COLO668 (cell line): ENCODE measurements around the gene MRPL28.
A peak's percentile ranks its signal among the peaks of the same experiment; 100 is the strongest.
"Not testable (repeated sequence)": the region's sequence is repeated elsewhere in the genome, so short reads cannot be mapped to it uniquely, and the experiment has no call there.

ENCODE experiments used
- DNase-seq: peaks from one replicate; lab custom pipeline; 2025; ENCODE audit not compliant: unreplicated experiment; lab: John Stamatoyannopoulos, UW

The MRPL28 gene

DNA sequence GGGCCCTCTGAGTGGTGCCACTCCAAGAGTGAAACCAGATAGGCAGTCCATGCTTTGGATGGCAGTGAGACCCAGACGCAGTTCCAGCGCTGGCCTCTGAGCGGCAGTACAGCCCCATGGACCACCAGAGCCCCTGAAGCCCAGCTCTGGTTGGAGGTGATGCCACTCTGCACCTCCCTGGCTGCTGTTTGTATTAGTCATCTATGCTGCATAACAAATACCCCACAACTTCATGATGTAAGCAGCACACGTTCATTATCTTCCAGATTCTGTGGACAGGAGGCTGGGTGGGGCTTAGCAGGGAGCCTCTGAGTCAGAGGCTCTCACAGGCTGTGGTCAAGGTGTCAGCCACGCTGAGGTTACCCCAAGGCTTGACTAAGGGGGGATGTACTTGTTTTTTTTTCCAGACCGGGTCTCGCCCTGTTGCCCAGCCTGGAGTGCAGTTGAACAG is 21.6 kb upstream of the MRPL28 start:
- peak; percentile 65 for DNase-seq

DNA sequence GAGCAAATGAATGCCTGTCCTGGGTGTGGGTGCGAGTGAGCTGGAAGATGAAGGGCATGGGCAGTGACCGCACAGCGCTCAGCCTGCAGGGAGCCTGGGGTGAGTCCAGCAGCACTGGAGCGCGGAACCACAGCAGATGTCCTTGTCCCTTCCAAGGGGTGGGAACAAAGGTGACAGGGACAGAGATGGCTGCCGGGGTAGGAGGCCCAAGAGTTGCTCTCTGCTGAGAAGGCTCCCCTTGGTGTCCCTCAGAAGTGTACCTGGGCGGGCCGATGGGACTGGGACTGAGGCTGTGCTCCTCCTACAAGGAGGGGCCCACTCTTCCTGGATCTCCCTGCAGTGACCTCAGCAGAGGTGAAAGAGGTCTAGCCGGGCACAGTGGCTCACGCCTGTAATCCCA is 19.0 kb upstream of the MRPL28 start:
- DNase-seq, result no peak

DNA sequence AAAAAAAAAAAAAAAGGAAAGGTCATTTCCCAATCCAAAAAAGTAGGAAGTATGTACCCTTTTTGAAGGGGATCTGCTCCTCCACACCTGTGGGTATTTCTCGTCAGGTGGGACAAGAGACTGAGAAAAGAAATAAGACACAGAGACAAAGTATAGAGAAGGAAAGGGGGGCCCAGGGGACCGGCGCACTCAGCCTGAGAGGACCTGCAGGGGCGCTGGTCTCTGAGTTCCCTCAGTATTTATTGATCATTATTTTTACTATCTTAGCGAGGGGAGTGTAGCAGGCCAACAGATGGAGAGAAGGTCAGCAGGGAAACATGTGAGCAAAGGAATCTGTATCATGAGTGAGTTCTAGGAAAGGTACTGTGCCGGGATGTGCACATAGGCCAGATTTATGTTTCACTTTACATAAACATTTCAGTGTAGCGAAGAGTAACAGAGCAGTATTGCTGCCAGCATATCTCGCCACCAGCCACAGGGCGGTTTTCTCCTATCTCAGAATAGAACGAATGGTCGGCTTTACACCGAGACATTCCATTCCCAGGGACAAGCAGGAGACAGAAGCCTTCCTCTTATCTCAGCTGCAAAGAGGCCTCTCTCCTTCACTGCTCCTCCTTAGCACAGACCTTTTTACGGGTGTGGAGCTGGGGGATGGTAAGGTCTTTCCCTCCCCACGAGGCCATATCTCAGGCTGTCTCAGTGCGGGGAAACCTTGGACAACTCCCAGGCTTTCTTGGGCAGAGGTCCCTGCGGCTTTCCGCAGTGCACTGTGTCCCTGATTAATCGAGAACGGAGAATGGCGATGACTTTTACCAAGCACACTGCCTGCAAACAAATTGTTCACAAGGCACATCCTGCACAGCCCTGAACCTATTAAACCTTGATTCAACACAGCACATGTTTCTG is 17.7 kb upstream of the MRPL28 start:
- not testable (repeated sequence) for DNase-seq

DNA sequence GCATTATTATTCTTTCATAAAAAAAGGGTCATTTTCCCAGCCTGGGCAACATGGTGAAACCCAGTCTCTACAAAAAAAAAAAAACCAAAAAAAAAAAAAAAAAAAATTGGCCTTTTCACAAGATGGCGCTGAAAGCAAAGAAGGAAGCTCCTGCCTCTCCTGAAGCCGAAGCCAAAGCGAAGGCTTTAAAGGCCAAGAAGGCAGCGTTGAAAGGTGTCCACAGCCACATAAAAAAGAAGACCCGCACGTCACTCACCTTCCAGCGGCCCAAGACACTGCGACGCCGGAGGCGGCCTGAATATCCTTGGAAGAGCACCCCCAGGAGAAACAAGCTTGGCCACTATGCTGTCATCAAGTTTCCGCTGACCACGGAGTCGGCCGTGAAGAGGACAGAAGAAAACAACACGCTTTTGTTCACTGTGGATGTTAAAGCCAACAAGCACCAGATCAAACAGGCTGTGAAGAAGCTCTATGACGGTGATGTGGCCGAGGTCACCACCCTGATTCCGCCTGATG is 16.4 kb upstream of the MRPL28 start:
- DNase-seq, result no peak

DNA sequence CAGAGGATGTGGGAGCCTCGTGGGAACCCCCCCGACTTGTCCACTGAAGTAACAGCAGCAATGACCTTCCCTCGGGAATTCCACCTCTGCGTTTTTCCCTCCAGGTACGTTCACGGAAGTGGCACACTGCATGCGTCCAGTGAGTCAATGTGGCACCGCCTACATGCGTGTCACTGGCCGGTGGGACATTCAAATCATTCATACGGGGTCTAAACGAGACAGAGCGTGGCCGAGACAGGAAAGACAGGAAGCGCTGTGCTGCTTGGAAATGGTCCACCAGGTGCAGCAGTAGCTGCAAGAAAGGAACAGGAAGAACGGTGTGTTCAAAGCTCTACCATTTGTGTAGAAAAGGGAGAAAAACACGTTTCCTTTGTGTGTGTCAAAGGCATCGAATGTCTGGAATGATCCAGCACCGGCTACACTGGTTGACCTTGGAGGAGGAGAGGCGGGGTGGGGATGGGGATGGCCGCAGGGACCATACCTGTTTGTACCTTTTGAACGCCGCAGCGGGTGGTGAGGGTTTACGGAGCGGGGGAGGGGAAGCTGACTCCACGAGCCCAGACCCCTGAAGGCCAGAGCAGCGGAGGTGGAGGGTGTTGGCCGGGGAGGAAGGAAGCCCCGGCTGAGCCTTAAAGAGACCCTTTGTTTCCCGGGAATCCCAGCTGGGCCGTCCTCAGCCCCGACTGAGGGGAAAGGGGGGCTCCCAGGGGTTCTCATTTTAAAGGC is 13.2 kb upstream of the MRPL28 start:
- DNase-seq, result peak; percentile 77

DNA sequence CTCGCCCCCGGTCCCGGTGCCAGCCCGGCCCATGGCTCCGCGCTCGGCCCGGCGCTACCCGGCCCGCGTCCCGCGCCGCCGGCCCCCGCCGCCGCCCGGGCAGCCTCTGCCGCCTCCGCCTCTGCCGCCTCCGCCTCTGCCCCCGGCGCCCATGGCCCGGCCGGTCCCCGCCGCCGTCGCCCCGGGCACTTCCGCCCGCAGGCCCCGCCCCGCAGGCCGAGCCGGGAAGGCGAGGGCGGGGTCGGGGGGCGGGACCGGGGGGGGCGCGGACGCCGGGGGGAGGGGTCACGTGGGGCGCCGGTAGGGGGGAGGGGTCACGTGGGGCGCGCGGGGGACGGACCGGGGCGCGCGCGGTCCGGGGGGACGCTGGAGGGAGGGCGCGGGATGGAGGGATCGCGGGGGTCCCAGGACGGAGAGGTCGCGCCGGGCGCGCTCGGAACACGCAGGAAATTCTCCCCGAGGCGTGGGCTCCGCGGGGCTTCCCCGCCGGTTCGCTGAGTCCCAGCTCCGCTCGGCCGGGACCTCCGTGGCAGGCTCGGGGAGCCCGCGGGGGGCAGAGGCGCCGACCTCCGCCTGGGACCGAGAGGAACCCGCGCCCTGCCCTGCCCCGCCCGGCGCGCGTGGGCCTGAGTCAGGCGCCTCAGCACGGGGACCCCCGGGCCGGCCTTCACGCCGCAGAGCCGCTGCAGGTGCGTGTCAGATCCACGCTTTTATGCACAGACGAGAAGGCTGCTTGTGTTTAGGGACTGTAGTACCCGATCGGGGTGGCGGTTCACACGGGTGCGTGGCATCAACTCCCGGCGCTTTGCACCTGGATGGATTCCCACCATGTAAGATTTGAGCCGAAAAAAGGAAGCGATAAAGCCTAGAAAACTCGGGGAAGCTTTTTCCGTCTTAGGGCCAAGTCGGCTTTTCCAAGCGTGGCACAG is 11.7 kb upstream of the MRPL28 start, which contains the start of gene PGAP6:
Gene PGAP6 (minus strand): TSS at position 190 of the 929 bp plus-strand sequence. CDS start 157 bp downstream, at position 33.
- DNase-seq, result peak; percentile 85

DNA sequence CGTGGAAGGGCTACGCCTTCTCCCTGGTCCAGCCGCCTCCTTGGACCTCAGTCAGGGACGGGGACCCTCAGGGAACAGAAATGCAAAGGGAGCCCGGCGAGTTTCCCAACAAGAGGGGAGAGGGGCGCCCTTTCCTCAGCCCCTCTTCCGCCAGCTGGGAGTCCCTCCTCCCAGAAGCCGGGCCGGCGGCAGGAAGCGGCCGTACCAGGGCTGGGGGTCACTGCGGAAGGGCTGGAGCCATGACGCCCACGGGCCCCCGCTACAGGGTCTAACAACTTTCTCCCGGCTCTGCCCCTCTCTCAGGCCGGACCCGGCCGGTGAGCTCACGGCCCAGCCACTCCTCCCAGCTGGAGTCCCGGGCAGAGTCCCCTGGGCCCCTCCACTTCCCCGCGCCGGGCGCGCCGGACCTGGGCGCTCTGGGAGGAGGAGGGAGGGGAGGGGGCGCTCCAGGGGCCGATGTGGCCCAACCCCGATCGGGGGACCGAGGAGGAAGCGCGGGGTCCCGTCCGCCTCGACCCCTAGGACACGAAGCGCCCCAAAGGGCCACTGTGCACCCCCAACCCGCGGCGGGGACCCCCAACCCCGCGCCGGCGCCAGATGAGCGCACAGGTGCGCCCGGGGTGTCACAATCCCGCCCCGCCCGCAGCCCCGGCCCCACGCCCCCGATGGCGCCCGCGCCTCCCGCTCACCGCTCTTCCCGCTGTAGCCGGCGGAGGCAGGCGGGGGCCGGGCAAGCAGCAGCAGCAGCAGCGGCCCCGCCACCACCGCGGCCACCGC is 10.9 kb upstream of the MRPL28 start:
- peak; percentile 70 for DNase-seq

DNA sequence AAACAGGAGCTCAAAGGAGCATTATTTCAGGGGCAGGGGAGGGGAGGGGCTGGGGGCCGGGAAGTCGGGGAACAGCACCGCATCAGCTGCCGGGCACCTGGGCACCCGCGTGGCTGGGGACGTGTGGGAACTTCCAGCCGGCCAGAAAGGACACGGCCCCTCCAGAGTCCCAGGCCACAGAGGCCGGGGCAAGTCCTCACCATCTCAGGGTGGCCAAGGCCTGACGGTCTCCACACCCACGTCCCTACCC is 10.3 kb upstream of the MRPL28 start:
- peak; percentile 41 for DNase-seq

DNA sequence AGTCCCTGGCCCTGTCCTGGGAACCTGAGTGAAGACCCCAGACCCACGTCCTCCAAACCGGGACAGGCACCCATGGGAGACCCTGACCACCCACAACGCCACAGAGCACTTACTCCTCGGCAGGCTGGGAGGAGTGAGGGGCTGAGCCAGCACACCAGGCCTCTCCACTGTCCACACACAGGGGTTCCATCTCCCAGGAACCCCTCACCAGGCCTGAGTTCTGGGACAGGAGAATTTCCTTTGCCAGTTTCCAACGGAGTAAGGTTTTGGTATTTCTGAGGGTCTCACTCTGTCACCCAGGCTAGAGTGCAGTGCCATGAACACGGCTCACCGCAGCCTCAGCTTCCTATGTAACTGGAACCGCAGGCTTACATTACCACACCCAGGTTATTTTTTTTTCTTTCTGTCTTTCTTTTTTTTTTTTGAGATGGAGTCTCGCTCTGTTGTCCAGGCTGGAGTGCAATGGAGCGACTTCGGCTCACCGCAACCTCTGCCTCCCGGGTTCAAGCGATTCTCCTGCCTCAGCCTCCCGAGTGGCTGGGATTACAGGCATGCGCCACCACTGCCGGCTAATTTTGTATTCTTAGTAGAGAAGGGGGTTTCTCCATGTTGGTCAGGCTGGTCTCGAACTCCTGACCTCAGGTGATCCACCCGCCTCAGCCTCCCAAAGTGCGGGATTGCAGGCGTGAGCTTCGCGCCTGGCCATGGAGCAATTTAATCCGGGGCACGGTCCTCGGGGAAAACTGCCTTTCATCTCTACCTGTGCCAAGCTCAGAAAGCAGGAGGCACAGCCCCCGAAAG is 9.8 kb upstream of the MRPL28 start:
- DNase-seq, result no peak

DNA sequence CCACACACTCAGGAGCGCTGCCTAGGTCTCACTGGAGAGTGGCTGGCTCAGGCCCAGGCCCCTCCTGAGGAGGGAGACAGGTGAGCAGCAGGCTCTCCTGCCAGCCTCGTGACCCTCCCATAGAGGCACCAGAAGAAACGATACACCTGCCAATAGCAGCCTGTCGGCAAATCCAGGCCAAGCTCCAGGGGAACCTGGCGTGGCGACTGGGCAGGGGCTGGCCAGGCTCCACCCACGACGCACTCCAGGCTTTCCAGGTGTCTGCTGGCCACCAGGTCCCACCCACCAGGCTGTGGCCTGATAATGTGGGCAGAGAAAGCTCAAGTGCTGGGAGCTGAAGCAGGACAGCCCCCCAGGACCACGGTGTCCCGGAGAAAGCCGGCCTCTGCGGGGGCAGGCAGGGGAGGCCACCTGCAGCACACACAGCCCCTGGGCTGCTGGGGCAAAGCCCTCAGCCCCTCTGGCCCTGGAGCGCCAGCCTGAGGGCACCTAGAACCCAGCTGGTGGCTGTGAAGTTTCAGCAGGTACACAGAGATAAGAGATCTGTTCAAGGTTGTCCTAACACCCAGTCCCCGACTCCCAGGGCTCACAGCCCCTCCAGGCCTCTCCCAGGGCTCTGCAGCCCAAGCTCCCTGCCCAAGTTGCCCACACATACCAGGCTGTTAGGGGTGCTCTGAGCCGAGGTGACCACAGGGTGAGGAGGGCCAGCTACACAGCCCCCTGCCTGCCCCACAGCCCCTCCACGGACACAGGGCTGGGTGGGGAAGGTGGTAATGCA is 9.0 kb upstream of the MRPL28 start:
- peak; percentile 94 for DNase-seq

DNA sequence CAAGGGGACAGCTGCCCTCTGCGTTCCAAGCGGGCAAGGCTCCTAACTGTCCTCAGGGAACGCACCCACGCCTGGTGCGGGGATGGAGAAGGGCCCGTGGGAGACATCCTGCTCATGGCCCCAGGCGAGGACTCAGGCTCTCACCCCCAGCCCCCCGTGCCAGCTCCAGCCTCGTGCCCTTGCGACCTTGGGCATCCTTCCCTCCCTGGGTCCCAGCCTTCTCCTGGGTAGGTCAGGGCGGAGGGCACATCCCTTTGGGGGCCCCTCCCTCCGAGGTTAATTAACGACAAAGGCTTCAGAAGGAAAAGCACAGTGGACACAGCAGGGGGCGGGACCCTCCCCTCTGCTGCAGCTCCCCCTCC is 8.5 kb upstream of the MRPL28 start:
- no peak for DNase-seq

DNA sequence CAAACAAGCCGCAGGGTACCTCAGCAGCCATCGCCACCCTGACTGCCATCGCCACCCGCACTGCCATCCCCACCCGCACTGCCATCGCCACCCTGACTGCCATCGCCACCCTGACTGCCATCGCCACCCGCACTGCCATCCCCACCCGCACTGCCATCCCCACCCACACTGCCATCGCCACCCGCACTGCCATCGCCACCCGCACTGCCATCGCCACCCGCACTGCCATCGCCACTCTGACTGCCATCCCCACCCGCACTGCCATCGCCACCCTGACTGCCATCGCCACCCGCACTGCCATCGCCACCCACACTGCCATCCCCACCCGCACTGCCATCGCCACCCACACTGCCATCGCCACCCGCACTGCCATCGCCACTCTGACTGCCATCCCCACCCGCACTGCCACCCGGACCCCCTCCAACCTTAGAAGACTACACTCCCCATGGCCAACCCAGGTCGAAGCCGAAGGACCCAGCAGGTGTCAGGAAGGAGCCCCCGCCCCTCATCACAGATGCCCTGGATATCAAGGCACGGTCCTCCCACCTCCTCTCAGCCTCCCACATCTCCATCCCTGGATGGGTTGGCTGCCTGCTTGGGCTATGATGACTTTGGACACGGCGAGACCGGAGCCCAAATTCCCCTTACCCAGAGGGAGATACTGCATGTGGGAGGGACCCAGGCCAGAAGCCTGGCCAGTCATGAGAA is 7.9 kb upstream of the MRPL28 start:
- DNase-seq, result not testable (repeated sequence)

DNA sequence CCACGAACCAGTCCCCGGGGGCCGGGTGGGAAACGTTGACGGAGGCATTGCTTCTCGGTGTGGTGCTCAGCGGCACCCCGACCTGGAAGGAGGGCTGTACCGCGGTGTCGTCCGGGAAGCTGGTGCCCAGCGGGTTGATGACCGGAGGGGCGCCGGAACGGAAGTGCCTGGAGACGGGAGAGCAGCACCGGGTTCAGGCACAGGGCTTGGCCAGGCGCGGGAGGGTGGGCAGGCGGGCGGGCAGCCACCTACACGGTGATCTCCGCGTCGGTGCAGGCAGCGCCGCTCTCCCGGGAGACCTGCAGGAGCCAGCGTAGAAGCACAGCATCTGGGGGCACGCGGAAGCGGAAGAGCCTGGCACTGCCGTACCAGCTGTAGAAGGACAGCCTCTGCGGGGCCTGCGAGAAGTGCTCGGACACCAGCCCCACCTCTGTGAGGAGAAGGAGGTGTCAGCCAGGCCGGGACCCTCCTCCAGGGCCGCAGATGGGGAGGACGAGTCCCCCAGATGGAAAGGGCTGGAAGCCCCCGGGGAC is 7.1 kb upstream of the MRPL28 start:
- no peak for DNase-seq

DNA sequence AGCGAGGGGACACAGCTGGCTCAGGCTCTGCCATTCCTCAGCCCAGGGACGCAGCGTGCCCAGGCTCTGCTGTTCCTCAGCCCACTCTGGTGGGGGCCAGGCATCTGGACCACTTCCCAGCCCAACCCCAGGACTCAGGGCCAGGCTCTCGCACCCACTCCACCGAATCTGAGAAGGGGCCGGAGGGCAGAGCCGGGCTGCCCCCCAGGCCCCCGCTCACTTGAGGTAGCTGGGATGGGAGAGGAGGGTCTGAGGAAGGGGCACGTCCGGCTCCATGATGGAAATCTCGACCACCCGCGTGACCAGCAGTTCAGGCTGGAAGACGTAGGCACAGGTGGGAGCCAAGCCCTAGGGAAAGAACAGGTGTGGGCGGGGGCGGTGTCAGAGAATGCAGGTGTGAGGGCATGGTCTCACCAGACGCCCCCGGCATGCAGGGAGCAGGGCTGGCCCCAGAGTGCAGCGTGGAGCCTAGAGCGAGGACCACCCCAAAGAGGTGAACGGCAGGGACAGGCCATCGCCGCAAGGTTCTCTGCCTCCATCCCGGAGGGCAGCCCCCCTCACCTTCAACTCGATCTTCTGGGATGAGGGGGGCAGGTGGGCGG is 6.6 kb upstream of the MRPL28 start:
- no peak for DNase-seq

DNA sequence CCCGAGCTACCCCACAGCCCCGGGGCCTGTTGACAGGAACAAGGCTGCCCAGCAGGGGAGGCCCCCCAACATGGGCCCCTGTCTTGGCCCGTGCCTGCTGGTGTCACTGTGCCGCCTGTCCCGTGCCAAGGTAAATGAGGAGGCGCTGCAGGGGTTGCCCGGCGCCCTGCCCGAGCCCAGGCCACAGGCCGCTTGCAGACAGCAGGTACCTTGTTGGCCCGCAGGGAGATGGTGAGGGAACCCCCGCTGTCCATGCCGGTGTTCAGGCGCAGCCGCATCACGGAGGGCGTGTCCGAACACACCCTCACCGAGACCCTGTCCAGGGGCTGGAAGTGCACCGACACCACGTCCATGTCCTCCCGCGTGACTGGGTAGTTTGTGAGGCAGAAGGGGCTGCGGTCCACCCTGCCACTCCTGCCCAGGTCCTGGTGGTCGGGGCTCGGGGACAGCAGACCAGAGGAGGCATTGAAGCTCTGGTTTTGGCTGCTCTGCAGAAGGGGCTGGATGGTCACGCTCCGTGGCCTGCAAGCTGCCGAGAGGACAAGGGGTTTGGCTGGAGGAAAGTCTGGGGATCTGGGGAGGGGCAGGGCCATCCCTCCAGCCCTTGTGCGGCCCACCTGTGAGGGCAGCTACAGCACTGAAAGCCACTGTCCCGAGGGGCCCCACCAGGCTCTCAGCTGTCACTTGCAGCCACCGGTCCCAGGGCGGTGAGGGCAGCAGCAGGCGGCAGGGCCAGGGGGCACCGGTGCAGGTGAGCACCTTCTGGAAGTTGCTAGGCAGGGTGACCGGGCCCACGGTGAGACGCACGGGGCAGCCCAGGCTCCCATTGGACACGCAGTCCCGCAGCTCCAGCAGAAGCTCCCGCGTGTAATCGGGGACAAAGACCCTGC is 5.8 kb upstream of the MRPL28 start:
- no peak for DNase-seq

DNA sequence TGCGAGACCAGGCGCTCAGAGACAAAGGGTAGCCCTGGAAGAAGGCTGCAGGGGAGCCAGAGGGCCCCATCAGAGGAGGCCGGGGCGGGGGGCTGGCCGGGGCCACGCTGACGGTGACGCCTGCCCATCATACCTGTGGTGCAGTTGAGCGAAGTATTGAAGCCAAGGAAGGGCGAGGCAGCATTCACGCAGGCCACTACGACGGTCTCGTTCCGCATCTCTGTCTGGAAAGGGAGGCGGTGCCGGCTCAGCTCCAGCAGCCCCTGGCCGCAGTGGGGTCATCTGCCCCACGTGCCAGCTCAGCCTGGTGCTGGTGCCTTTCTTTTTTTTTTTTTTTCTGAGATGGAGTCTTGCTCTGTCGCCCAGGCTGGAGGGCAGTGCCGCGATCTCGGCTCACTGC is 4.9 kb upstream of the MRPL28 start:
- no peak for DNase-seq

DNA sequence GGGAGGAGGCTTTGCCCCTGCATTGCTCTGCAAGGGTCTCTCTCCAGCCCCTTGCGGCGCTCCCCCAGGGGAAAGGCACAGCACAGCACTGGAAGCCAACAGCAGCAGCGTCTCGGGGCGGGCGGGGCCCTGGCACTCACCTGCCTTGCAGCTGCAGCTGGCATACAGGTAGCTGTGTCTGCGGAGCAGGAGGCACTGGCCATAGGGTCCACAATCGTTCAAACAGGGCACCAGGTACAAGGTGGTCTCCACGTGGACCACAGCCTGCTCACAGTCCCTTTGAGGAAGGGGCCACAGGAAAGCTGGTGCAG is 4.2 kb upstream of the MRPL28 start:
- no peak for DNase-seq
